GM12892 (cell line): Measurements from ENCODE around the gene RRAGB.
"Not testable (repeated sequence)": the region's sequence is repeated elsewhere in the genome, so short reads cannot be mapped to it uniquely, and the experiment has no call there.

Experiments
- DNase-seq: peaks from one replicate; pipeline ENCODE4 v3.0.0; 2011; ENCODE audit not compliant: insufficient read length
- FAIRE-seq: peaks from 2 replicates; lab custom pipeline; 2011; peaks lifted over from hg19 to GRCh38; lab: Jason Lieb, UNC
- POLR2A ChIP-seq: IDR thresholded peaks from 2 replicates; pipeline ENCODE4 v1.6.1; 2011; ENCODE audit warnings: low read depth, low read length, control low read depth
- POLR2AphosphoS5 ChIP-seq: IDR thresholded peaks from 2 replicates; pipeline ENCODE4 v1.6.1; 2011; ENCODE audit warnings: low read depth, low read length, control low read depth
- TAF1 ChIP-seq: IDR thresholded peaks from 2 replicates; pipeline ENCODE4 v1.6.1; 2011; ENCODE audit warnings: low read depth, mild to moderate bottlenecking, control low read depth, low read length, borderline replicate concordance

Gene RRAGB

GRCh38 chrX:55714161-55714560 lies 3.4 kb upstream of the RRAGB start:
- no peak for DNase-seq
- no peak for FAIRE-seq
- no peak for TF ChIP-seq POLR2A

GRCh38 chrX:55715847-55716246 lies 1.7 kb upstream of the RRAGB start:
- DNase-seq: no peak
- no peak for TF ChIP-seq POLR2A
- no peak for TF ChIP-seq TAF1
- no peak for TF ChIP-seq POLR2AphosphoS5
- FAIRE-seq: no peak

GRCh38 chrX:55716937-55717336 lies 612 bp upstream of the RRAGB start:
- FAIRE-seq (no peak), DNase-seq (no peak)
- TF ChIP-seq POLR2A (no peak), POLR2AphosphoS5 (no peak), TAF1 (no peak)

DNA sequence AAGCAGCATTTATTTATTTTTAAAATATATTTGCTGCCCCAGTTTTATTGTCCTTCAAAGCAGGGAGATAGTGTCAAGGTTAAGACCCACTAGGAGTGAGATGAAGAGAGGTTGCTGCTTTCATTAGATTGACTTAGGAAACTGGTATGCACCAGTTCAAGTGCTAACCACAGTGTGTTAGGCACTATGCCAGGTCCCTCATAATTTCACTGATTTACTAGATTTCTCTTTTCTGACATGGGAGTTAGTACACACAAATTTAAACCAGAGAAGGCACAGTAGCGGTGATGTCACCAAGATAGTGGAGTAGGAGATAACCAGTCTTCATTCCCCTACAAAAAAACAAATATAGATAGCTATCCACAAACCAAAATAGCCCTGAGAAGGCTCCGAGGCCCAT lies 14.3 kb downstream of the RRAGB start:
- FAIRE-seq (no peak), DNase-seq (no peak)
- TF ChIP-seq POLR2A (no peak), POLR2AphosphoS5 (no peak), TAF1 (no peak)

DNA sequence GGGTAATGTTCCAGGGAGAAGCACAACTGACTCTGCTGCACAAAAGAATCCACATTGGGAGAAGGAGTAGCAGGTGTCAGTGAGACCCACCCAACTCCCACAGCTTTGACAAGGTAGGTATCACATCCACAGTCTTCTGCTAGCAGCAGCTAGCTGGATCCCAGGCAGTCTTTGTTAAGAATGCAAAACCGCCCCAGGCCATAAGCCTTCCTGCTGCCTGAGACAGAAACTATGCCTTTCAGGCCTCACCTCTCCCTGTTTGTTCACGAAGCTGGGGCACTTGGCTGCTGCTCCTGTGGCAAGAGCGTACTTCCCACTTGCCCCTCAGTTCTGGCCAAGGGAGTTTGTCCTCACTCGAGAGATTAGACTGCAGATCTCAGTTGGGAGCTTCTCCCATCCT lies 21.4 kb downstream of the RRAGB start:
- DNase-seq (no peak), FAIRE-seq (no peak)
- TF ChIP-seq TAF1 (no peak), POLR2AphosphoS5 (no peak), POLR2A (no peak)

GRCh38 chrX:55742649-55743048 lies 25.1 kb downstream of the RRAGB start:
- TF ChIP-seq TAF1: no peak
- no peak for TF ChIP-seq POLR2A
- no peak for TF ChIP-seq POLR2AphosphoS5
- FAIRE-seq (no peak), DNase-seq (no peak)

GRCh38 chrX:55748463-55748862 lies 30.9 kb downstream of the RRAGB start:
- FAIRE-seq, DNase-seq: not testable (repeated sequence)

- FAIRE-seq: no peak
- TF ChIP-seq POLR2AphosphoS5 (no peak), POLR2A (no peak), TAF1 (no peak)
Observed at GRCh38 chrX:55750256-55750655, 32.7 kb downstream of the RRAGB start.

DNA sequence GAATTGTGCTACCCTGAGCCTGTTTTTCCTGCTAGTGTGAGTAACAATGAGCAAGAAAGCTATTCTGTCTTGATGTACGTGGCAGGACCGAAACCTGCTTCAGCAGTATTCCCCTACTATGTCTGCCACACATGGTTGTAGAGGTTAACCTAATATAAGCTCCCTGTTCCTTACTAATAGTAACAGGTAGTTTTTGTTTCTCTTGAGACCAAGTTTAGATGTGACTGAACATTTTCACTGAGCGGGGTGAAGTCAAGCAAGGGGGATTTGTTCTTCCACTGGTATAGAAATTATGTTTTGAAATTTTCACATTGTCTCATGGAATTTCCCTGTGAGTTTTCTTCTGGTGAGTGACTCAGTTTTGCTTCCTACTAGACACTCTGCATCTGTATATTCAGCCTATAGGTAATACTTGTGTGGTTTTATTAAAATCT lies 37.3 kb downstream of the RRAGB start:
- TF ChIP-seq POLR2AphosphoS5: no peak
- TF ChIP-seq TAF1: no peak
- peak; percentile 84 for FAIRE-seq
- DNase-seq: no peak

More at GRCh38 chrX:55750256-55750655, 32.7 kb downstream of the RRAGB start:
- no peak for DNase-seq

DNA sequence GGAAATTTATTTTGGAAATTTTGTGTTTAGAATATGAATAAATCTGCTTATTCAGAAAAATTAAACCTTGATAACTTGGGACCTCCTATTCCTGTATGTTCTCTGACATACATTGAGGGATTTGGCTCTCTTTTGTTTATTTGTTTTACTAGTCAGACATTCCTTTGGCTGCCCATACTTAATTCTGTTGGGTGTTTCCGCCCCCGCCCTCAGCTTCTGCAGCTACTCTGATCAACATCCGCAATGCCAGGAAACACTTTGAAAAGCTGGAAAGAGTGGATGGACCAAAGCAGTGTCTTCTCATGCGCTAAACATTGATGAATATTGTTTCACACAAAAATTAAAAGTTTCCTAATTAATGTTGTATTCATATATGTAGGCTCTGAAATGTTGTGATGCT lies 40.5 kb downstream of the RRAGB start:
- no peak for FAIRE-seq
- TF ChIP-seq TAF1 (no peak), POLR2AphosphoS5 (no peak), POLR2A (no peak)
- DNase-seq: no peak

GRCh38 chrX:55759478-55759877 lies 41.9 kb downstream of the RRAGB start:
- no peak for TF ChIP-seq TAF1
- TF ChIP-seq POLR2A: no peak
- no peak for TF ChIP-seq POLR2AphosphoS5
- FAIRE-seq (no peak), DNase-seq (no peak)

- no peak for DNase-seq
- no peak for TF ChIP-seq POLR2A
- no peak for TF ChIP-seq POLR2AphosphoS5
- TF ChIP-seq TAF1: no peak
- FAIRE-seq: no peak
Observed at GRCh38 chrX:55767100-55767499, 49.6 kb downstream of the RRAGB start.

GRCh38 chrX:55774419-55774818 lies 56.9 kb downstream of the RRAGB start:
- not testable (repeated sequence) for DNase-seq, FAIRE-seq

DNA sequence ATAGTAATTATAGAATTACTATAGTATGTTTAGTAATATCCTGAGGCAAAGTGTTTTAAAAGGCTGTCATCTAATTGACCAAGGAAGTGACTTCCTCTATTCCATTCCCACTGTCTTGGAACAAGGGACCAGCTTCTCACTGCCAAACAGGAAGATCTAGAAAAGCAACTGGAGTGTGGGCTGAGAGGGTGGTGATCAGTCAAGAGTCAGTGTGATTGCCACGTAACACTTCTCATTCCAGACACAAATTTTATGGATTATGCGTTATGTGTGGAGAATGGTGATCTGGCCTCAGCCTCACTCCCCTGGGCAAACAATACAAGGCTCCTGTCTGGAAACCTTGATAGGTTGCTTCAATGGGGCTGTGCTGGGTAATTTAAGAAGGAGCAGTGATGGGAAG lies 60.0 kb downstream of the RRAGB start:
- DNase-seq: no peak
- FAIRE-seq: no peak
- no peak for TF ChIP-seq POLR2A
- no peak for TF ChIP-seq TAF1
- TF ChIP-seq POLR2AphosphoS5: no peak

DNA sequence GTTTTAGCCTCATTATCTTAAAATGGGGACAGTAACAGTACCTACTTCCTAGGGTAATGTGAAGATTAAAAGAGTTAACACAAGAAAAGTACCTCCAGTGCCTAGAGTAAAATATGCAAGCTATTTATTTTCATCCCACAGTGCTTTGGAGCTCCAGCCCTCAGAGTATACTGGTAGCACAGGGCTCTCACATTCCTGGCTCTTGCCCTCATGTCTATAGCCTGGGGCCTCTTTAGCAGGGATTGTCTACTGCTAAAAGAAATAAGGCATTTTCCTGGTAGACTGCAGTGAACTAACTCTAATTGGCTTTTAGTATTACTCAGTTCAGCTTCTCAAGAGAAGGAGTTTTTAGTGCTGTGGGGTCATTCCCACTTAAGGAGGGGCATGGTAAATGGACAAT lies 60.8 kb downstream of the RRAGB start:
- FAIRE-seq (peak; percentile 40), DNase-seq (no peak)
- TF ChIP-seq POLR2AphosphoS5 (no peak), TAF1 (no peak), POLR2A (no peak)

DNA sequence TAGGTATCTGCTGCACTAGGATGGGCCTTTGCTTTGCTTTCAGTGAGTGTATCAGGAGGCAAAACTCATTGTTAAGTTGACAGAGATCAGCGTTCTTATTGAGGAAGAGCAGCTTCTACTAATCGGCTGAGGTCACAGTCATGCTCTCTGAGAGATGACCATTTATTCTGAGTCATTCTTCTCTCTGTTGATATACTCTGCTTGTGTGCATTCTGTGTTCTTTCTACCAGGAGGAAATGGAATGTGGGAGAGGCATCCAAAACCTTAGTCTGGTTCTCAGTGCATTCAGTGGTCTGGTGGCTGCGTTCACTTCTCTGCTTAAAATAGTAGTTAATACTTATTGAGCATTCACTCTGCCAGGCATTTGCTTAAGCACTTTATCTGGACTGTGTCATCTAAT lies 66.2 kb downstream of the RRAGB start:
- TF ChIP-seq TAF1 (no peak), POLR2A (no peak)
- DNase-seq (no peak), FAIRE-seq (no peak)
